ENCODE data around the gene KIAA1549.

The KIAA1549 gene

GRCh38 chr7:138975343-138976104, 5.7 kb downstream of the KIAA1549 start:
- no peak for DNase-seq (ENCODE audit: low spot score)

- no peak for DNase-seq (ENCODE audit: low spot score)
These were observed 6.4 kb downstream of the KIAA1549 start for GRCh38 chr7:138974675-138975292.

- no peak for DNase-seq (ENCODE audit: low spot score)
These were observed 7.1 kb downstream of the KIAA1549 start for GRCh38 chr7:138974103-138974502.

GRCh38 chr7:138970952-138971351, 10.2 kb downstream of the KIAA1549 start:
- no peak for DNase-seq (ENCODE audit: low spot score)

- no peak for DNase-seq (ENCODE audit: low spot score)
These were observed 10.7 kb downstream of the KIAA1549 start for GRCh38 chr7:138970446-138970845.

GRCh38 chr7:138967159-138967558, 14.0 kb downstream of the KIAA1549 start:
- DNase-seq (ENCODE audit: low spot score): no peak

GRCh38 chr7:138964624-138965436, 16.4 kb downstream of the KIAA1549 start:
- DNase-seq (ENCODE audit: low spot score): no peak

- no peak for DNase-seq (ENCODE audit: low spot score)
These were observed 17.5 kb downstream of the KIAA1549 start for GRCh38 chr7:138963675-138964074.

- DNase-seq (ENCODE audit: low spot score): no peak
These were observed 18.5 kb downstream of the KIAA1549 start for GRCh38 chr7:138962561-138963270.

GRCh38 chr7:138961159-138961558, 20.0 kb downstream of the KIAA1549 start:
- no peak for DNase-seq (ENCODE audit: low spot score)

- no peak for DNase-seq (ENCODE audit: low spot score)
These were observed 22.7 kb downstream of the KIAA1549 start for GRCh38 chr7:138958391-138958956.

- DNase-seq (ENCODE audit: low spot score): no peak
These were observed 23.3 kb downstream of the KIAA1549 start for GRCh38 chr7:138957753-138958390.

- DNase-seq (ENCODE audit: low spot score): no peak
These were observed 24.0 kb downstream of the KIAA1549 start for GRCh38 chr7:138957217-138957616.

- DNase-seq (ENCODE audit: low spot score): no peak
These were observed 26.4 kb downstream of the KIAA1549 start for GRCh38 chr7:138954545-138955475.

- DNase-seq (ENCODE audit: low spot score): no peak
These were observed 28.4 kb downstream of the KIAA1549 start for GRCh38 chr7:138952791-138953190.

- no peak for DNase-seq (ENCODE audit: low spot score)
These were observed 29.2 kb downstream of the KIAA1549 start for GRCh38 chr7:138951953-138952352.

- no peak for DNase-seq (ENCODE audit: low spot score)
These were observed 31.6 kb downstream of the KIAA1549 start for GRCh38 chr7:138949421-138950088.

- DNase-seq (ENCODE audit: low spot score): no peak
These were observed 32.8 kb downstream of the KIAA1549 start for GRCh38 chr7:138948403-138948802.

GRCh38 chr7:138945821-138946220, 35.4 kb downstream of the KIAA1549 start:
- no peak for DNase-seq (ENCODE audit: low spot score)

- no peak for DNase-seq (ENCODE audit: low spot score)
These were observed 36.0 kb downstream of the KIAA1549 start for GRCh38 chr7:138945154-138945553.
